Tibial nerve (tissue), 4 donors: ENCODE data around the gene APOBEC3B. TPM values are rescaled to one million over a fixed set of nuclear protein-coding genes. Genes with fewer than 3 reads are reported as not detected.

Experiments used
- DNase-seq, 2 donors: peaks; one replicate each; pipeline ENCODE4 v3.0.0-alpha.2; 2019; ENCODE audit warnings: low spot score in 2 of 2
- H3K27ac ChIP-seq, 4 donors: fragments of 200-600 bp; sonication (generic) in 3 of 4; one replicate each; pipeline ENCODE4 v1.5.1; 2017 to 2019; ENCODE audit warnings: mild to moderate bottlenecking in 1 of 4
- H3K27me3 ChIP-seq, 2 donors: fragments of 200-600 bp; sonication (generic) in 1 of 2; one replicate each; pipeline versions ENCODE4 v1.5.1 to v1.6.0; 2017 to 2019
- H3K36me3 ChIP-seq, 3 donors: fragments of 200-600 bp; sonication (generic); one replicate each; pipeline ENCODE4 v1.5.1; 2018 to 2019
- H3K4me1 ChIP-seq, 4 donors: fragments of 200-600 bp; sonication (generic) in 3 of 4; one replicate each; pipeline ENCODE4 v1.5.1; 2017 to 2019
- H3K4me3 ChIP-seq, 4 donors: fragments of 200-600 bp; sonication (generic) in 3 of 4; one replicate each; pipeline ENCODE4 v1.5.1; 2017 to 2019; ENCODE audit warnings: mild to moderate bottlenecking in 1 of 4, moderate library complexity in 1 of 4
- H3K9me3 ChIP-seq, 4 donors: fragments of 200-600 bp; sonication (generic) in 3 of 4; one replicate each; pipeline ENCODE4 v1.5.1; 2017 to 2019
- EP300 ChIP-seq, 2 donors: sonication (generic); formaldehyde crosslinking; IDR thresholded peaks; one replicate each; pipeline ENCODE4 v1.6.1; 2017; ENCODE audit warnings: antibody characterized with exemption in 2 of 2, mild to moderate bottlenecking in 1 of 2
- POLR2A ChIP-seq, 2 donors: fragments of 450-650 bp; IDR thresholded peaks; one replicate each; pipeline ENCODE4 v1.6.1; 2017; ENCODE audit warnings: antibody characterized with exemption in 2 of 2, mild to moderate bottlenecking in 2 of 2, moderate library complexity in 2 of 2
- WGBS, 2 donors: methylation state at CpG; one replicate each; pipeline ENCODE4 v1.1.5; 2018; 5-methylcytosine and 5-hydroxymethylcytosine counted together
- total RNA-seq, 4 donors: library from RNA; depleted of rRNA; stranded (reverse); fragments of >200 nt; gene quantifications; one replicate each; pipeline ENCODE4 v1.1.0, GENCODE V29; 2016
- TF ChIP-seq, protein P1 (sequence below), 5 experiments: fragments of 200-600 bp in 3 of 5; fragments of 450-650 bp in 2 of 5; sonication (generic) in 3 of 5; IDR thresholded peaks; one replicate each; pipeline ENCODE4 v1.5.1; 2016 to 2019; ENCODE audit warnings: antibody characterized with exemption in 5 of 5, mild to moderate bottlenecking in 3 of 5, moderate library complexity in 2 of 5

APOBEC3B gene
- total RNA-seq, 4 donors from 2014 or later = 0.39 to 3.3 (median 0.60) TPM; not detected in 1

DNA sequence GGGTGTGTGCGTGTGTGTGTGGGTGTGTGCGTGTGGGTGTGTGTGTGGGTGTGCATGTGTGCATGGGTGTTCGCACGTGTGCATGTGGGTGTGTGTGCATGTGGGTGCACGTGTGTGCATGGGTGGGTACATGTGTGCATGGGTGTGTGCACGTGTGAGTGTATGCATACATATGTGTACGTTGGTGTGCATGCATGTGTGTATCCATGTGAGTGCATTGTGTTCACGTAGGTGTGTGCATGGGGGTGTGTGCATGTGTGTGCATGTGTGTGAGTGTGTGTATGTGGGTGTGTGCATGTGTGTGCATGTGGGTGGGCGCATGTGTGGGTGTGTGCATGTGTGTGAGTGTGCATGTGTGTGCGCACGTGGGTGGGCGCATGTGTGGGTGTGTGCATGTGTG lies 44.6 kb upstream of the APOBEC3B start:
- no peak overlapping the region for H3K4me3 ChIP-seq
- no peaks in the 10 kb centered on the region for H3K4me1 ChIP-seq
- H3K9me3 ChIP-seq = no peaks in the 10 kb centered on the region
- 85% methylated on average over 12 of the region's 12 CpGs for WGBS, 2 donors
- no peak for DNase-seq
- H3K36me3 ChIP-seq = no peaks in the 10 kb centered on the region
- no peak overlapping the region for H3K27ac ChIP-seq
- TF ChIP-seq, protein P1, sequence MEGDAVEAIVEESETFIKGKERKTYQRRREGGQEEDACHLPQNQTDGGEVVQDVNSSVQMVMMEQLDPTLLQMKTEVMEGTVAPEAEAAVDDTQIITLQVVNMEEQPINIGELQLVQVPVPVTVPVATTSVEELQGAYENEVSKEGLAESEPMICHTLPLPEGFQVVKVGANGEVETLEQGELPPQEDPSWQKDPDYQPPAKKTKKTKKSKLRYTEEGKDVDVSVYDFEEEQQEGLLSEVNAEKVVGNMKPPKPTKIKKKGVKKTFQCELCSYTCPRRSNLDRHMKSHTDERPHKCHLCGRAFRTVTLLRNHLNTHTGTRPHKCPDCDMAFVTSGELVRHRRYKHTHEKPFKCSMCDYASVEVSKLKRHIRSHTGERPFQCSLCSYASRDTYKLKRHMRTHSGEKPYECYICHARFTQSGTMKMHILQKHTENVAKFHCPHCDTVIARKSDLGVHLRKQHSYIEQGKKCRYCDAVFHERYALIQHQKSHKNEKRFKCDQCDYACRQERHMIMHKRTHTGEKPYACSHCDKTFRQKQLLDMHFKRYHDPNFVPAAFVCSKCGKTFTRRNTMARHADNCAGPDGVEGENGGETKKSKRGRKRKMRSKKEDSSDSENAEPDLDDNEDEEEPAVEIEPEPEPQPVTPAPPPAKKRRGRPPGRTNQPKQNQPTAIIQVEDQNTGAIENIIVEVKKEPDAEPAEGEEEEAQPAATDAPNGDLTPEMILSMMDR (IDR thresholded peaks at IDR 0.05) = no peak
- no peak for TF ChIP-seq POLR2A (IDR thresholded peaks at IDR 0.05)
- no peak for TF ChIP-seq EP300 (IDR thresholded peaks at IDR 0.05)
- H3K27me3 ChIP-seq = no peaks in the 10 kb centered on the region

DNA sequence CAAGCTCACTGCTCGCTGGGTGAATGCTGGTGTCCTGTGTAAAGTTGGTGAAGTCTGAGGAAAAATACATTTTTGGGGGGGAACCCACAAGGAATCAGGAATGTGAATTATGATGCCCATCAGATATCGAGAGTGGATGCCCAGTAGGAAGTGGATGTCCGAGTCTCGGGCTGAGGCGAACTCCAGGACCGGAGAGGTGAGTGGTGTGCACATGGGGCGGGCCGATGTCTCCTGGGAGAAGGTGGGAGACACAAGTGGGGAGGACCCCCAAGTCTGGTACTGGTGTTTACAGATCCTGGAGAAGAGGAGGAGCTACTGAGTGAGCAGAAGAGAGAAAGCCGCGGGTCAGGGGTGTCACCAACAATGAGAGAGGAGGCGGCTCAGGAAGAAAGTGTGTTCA lies 43.9 kb upstream of the APOBEC3B start:
- H3K4me1 ChIP-seq = no peaks in the 10 kb centered on the region
- no peaks in the 10 kb centered on the region for H3K9me3 ChIP-seq
- H3K27me3 ChIP-seq = peaks cover 0 to 4% of the 10 kb centered on the region in 2 donors
- no peak overlapping the region for H3K27ac ChIP-seq
- H3K4me3 ChIP-seq = no peak overlapping the region
- WGBS, 2 donors = 80 to 86% methylated on average over 11 of the region's 11 CpGs
- H3K36me3 ChIP-seq = no peaks in the 10 kb centered on the region
- TF ChIP-seq EP300 (IDR thresholded peaks at IDR 0.05) = no peak
- TF ChIP-seq, protein P1 (IDR thresholded peaks at IDR 0.05) = no peak
- no peak for DNase-seq

DNA sequence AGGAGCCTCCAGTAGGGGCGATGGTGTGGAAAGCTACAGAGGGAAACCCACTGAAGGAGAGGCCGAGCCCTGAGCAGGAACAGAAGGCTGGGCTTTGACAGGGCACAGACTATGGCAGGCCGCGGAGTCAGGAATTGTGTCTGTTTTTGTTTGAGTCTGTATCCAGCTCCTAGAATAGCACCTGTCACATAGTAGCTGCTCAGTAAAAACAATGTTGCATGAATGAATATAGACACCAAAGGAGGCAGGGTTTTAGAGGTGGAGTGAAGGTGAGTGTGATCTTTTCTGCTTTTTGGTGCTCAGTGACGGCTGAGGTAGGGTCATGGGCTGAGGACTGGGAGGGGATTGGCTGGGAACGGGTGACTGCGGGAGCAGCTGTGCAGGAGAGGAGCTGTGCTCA lies 43.2 kb upstream of the APOBEC3B start:
- TF ChIP-seq, protein P1 (IDR thresholded peaks at IDR 0.05) = no peak
- TF ChIP-seq EP300 (IDR thresholded peaks at IDR 0.05) = no peak
- TF ChIP-seq POLR2A (IDR thresholded peaks at IDR 0.05) = no peak
- Histone ChIP-seq H3K27me3 (peaks cover 0 to 9% of the 10 kb centered on the region in 2 donors), H3K4me1 (no peaks in the 10 kb centered on the region), H3K36me3 (no peaks in the 10 kb centered on the region), H3K4me3 (no peak overlapping the region), H3K27ac (no peak overlapping the region), H3K9me3 (no peaks in the 10 kb centered on the region)
- DNase-seq = no peak
- 81 to 86% methylated on average over 7 of the region's 7 CpGs for WGBS, 2 donors

DNA sequence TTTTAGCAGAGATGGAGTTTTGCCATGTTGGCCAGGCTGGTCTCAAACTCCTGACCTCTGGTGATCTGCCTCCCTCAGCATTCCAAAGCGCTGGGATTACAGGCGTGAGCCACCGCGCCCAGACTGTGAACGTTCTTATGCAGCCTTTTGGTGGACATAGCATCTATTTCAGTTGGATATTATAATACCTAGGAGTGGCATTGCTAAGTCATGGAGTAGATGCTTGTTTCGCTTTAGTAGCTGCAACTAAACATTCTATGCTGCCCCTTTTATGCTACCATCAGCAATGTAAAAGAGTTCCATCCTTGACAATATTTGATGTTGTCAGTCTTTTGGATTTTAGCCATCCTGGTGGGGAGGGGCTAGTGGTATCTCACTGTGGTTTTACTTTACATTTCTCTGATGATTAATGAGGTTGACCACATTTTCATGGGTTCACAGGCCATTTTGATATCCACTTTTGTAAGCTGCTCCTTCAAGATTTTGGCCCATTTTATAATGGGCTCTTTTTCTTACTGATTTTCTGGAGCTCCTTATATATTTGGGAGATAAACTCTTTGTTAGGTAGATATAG lies 41.2 kb upstream of the APOBEC3B start:
- TF ChIP-seq, protein P1 (IDR thresholded peaks at IDR 0.05) = no peak
- TF ChIP-seq EP300 (IDR thresholded peaks at IDR 0.05) (no peak), POLR2A (IDR thresholded peaks at IDR 0.05) (no peak)
- H3K4me3 ChIP-seq = no peak overlapping the region
- H3K27me3 ChIP-seq = peaks cover 0 to 9% of the 10 kb centered on the region in 2 donors
- DNase-seq = no peak
- no peaks in the 10 kb centered on the region for H3K9me3 ChIP-seq
- WGBS, 2 donors = 86% methylated on average over 6 of the region's 6 CpGs
- H3K4me1 ChIP-seq = no peaks in the 10 kb centered on the region
- peak overlapping the region in 1 of 4 donors; percentile 5 for H3K27ac ChIP-seq
- H3K36me3 ChIP-seq = no peaks in the 10 kb centered on the region

DNA sequence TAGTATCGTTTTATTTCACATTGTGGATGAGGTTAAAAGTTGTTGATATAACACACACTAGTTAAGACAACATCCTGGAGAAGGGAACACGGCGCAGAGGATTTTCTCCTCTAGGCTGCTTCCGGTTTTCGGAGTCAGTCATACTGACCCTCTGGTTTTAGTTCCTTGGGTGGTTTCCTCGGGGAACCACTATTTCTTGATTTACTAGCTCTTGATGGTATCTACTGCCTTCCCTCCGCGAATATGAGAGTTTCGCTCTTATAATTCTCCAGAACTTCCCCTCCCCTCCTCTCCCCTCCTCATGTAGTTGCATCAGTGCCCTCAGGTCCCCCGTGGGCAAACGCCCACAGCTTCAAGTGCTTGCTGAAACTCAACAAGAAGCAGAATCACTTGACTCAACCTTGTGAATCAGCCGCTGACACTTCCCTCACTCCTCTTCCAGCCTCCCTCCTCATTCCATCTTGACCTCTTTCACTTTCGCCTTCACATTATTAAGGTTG lies 40.6 kb upstream of the APOBEC3B start:
- peaks cover 0 to 9% of the 10 kb centered on the region in 2 donors for H3K27me3 ChIP-seq
- no peaks in the 10 kb centered on the region for H3K9me3 ChIP-seq
- H3K4me1 ChIP-seq = no peaks in the 10 kb centered on the region
- H3K36me3 ChIP-seq = no peaks in the 10 kb centered on the region
- H3K4me3 ChIP-seq = no peak overlapping the region
- WGBS, 2 donors = 71 to 75% methylated on average over 13 of the region's 13 CpGs
- H3K27ac ChIP-seq = peak overlapping the region in 1 of 4 donors; percentile 5
- peak in 1 of 2 donors; percentile 20 for DNase-seq
- TF ChIP-seq POLR2A (IDR thresholded peaks at IDR 0.05) = no peak
- TF ChIP-seq EP300 (IDR thresholded peaks at IDR 0.05) = peak in 1 of 2 donors; percentile 41
